Cerebellar nuclear complex (tissue), 1 donor: ENCODE measurements around the gene MX2.

Experiments
- DNase-seq, 2 experiments: peaks; one replicate each; lab custom pipeline; 2025; lab: John Stamatoyannopoulos, UW

Gene MX2

GRCh38 chr21:41363370-41364270, 1.8 kb downstream of the MX2 start:
- no peak for DNase-seq

- no peak for DNase-seq
These were observed 2.5 kb downstream of the MX2 start for GRCh38 chr21:41364308-41364707.

GRCh38 chr21:41365377-41366107, 3.7 kb downstream of the MX2 start:
- DNase-seq, result no peak

- no peak for DNase-seq
These were observed 4.8 kb downstream of the MX2 start for GRCh38 chr21:41366522-41367151.

- DNase-seq, result no peak
These were observed 5.6 kb downstream of the MX2 start for GRCh38 chr21:41367301-41367944.

GRCh38 chr21:41367945-41368734, 6.3 kb downstream of the MX2 start:
- DNase-seq, result no peak

- DNase-seq, result no peak
These were observed 6.9 kb downstream of the MX2 start for GRCh38 chr21:41368735-41369104.

- DNase-seq, result no peak
These were observed 7.5 kb downstream of the MX2 start for GRCh38 chr21:41369105-41369919.

GRCh38 chr21:41369920-41370839, 8.4 kb downstream of the MX2 start:
- DNase-seq, result no peak

GRCh38 chr21:41370840-41371684, 9.2 kb downstream of the MX2 start:
- DNase-seq, result no peak

GRCh38 chr21:41371685-41372030, 9.8 kb downstream of the MX2 start:
- DNase-seq, result no peak

GRCh38 chr21:41373253-41373652, 11.4 kb downstream of the MX2 start:
- no peak for DNase-seq

GRCh38 chr21:41373763-41374162, 11.9 kb downstream of the MX2 start:
- DNase-seq, result no peak

- DNase-seq, result no peak
These were observed 12.4 kb downstream of the MX2 start for GRCh38 chr21:41374177-41374712.

- DNase-seq, result no peak
These were observed 13.2 kb downstream of the MX2 start for GRCh38 chr21:41374867-41375533.

- no peak for DNase-seq
These were observed 14.0 kb downstream of the MX2 start for GRCh38 chr21:41375875-41376274.

- DNase-seq, result no peak
These were observed 15.9 kb downstream of the MX2 start for GRCh38 chr21:41377715-41378114.

GRCh38 chr21:41378849-41379248, 17.0 kb downstream of the MX2 start:
- DNase-seq, result no peak
